MCF 10A (cell line): ENCODE results near the gene NUDT22. TPM values are rescaled to one million over a fixed set of nuclear protein-coding genes. Genes with fewer than 3 reads are reported as not detected.

Source experiments
- BruUV-seq: library from RNA; stranded (reverse); fragments of 400-500 nt; replicated peaks from 2 replicates; lab custom pipeline; 2021; lab: Mats Ljungman, UMichigan
- CTCF ChIA-PET: fragments of 300-600 bp; sonication (Branson Sonifier 250); formaldehyde crosslinking; extraction: SDS; loops from one replicate; lab custom pipeline; 2021; ENCODE audit warnings: antibody characterized with exemption, inconsistent platforms; lab: Yijun Ruan, JAX
- POLR2A ChIA-PET: fragments of 300-600, 350-650 bp; sonication (Branson Sonifier 250); formaldehyde crosslinking; extraction: SDS; loops from one replicate; lab custom pipeline; 2020; ENCODE audit warnings: antibody characterized with exemption, inconsistent platforms; lab: Yijun Ruan, JAX
- DNase-seq: peaks from one replicate; pipeline ENCODE4 v3.0.0-alpha.2; 2018; ENCODE audit not compliant: unreplicated experiment
- H3K27ac Mint-ChIP-seq: one replicate; pipeline ENCODE4 v1.8.0; 2022; ENCODE audit warnings: mild to moderate bottlenecking, low read depth, mixed read lengths; ENCODE audit not compliant: unreplicated experiment
- H3K27me3 Mint-ChIP-seq: one replicate; pipeline ENCODE4 v1.8.0; 2022; ENCODE audit warnings: mixed read lengths; ENCODE audit not compliant: insufficient read depth, unreplicated experiment
- H3K36me3 Mint-ChIP-seq: one replicate; pipeline ENCODE4 v1.8.0; 2022; ENCODE audit warnings: mild to moderate bottlenecking, moderate library complexity, mixed read lengths; ENCODE audit not compliant: insufficient read depth, unreplicated experiment
- H3K4me1 Mint-ChIP-seq: one replicate; pipeline ENCODE4 v1.8.0; 2022; ENCODE audit warnings: mixed read lengths; ENCODE audit not compliant: insufficient read depth, unreplicated experiment
- H3K4me3 Mint-ChIP-seq: one replicate; pipeline ENCODE4 v1.8.0; 2022; ENCODE audit warnings: mild to moderate bottlenecking, moderate library complexity, mixed read lengths; ENCODE audit not compliant: unreplicated experiment
- H3K9me3 Mint-ChIP-seq: one replicate; pipeline ENCODE4 v1.8.0; 2022; ENCODE audit warnings: mixed read lengths; ENCODE audit not compliant: unreplicated experiment
- intact Hi-C: fragments of 100-400 bp; cut with micrococcal nuclease; formaldehyde crosslinking; loops from 2 replicates; pipeline ENCODE4 v1.14.1; 2022
- total RNA-seq: library from RNA; stranded (reverse); gene quantifications from 2 replicates; pipeline ENCODE4 v1.2.3, GENCODE V29; 2022
- TF ChIP-seq, protein P1 (sequence below): fragments of 200-600 bp; IDR thresholded peaks from one replicate; pipeline ENCODE4 v1.8.0; 2022; ENCODE audit warnings: antibody characterized with exemption, mild to moderate bottlenecking; ENCODE audit not compliant: unreplicated experiment

The NUDT22 gene
- total RNA-seq, 1 experiment from 2014 or later: 51.0 TPM

DNA sequence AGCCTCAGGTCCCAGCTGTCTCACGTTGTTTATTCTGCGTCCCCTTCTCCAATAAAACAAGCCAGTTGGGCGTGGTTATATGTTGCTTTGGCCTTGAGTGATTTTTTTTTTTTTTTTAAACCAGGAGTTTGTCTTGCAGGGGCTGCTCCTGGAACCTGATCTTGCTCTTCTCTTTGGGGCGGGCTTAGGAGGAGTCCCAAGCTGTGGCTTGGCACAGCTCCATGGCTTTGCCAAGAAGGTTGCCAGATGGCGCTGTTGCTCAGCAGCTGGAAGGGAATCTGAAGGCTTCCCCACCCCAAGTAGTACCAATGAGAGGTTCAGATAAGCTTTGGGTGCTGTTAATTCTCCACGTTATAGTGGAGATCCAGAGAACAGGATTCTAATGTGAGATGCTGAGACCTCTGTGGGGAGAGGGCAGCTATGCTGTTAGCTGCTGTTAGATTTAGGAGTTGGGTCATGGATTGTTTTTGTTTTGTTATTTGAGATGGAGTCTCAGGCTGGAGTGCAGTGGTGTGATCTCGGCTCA lies 21.5 kb upstream of the NUDT22 start:
- H3K9me3 Mint-ChIP-seq: no peaks in the 10 kb centered on the region
- H3K4me3 Mint-ChIP-seq: no peak overlapping the region
- POLR2A ChIA-PET: interaction anchor here (0.5 to 2.3 kb wide), 17 partner anchors 10 to 187 kb away, joined by 3 to 11 read pairs (median 4); partner anchors contain the start of genes ESRRA, NUDT22, PPP1R14B and STIP1
- intact Hi-C loops: loop anchor here (1.0 to 5.0 kb wide), 3 partner anchors 48 to 97 kb away; partner anchors contain the start of gene PLCB3
- CTCF ChIA-PET: interaction anchor here (0.6 to 4.4 kb wide), 26 partner anchors 8 to 1391 kb away, joined by 3 to 51 read pairs (median 4); partner anchors contain the start of genes FKBP2, MACROD1, NUDT22 and STIP1
- TF ChIP-seq, protein P1, sequence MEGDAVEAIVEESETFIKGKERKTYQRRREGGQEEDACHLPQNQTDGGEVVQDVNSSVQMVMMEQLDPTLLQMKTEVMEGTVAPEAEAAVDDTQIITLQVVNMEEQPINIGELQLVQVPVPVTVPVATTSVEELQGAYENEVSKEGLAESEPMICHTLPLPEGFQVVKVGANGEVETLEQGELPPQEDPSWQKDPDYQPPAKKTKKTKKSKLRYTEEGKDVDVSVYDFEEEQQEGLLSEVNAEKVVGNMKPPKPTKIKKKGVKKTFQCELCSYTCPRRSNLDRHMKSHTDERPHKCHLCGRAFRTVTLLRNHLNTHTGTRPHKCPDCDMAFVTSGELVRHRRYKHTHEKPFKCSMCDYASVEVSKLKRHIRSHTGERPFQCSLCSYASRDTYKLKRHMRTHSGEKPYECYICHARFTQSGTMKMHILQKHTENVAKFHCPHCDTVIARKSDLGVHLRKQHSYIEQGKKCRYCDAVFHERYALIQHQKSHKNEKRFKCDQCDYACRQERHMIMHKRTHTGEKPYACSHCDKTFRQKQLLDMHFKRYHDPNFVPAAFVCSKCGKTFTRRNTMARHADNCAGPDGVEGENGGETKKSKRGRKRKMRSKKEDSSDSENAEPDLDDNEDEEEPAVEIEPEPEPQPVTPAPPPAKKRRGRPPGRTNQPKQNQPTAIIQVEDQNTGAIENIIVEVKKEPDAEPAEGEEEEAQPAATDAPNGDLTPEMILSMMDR: peak; percentile 83
- BruUV-seq: no TSS peak
- no peaks in the 10 kb centered on the region for H3K27me3 Mint-ChIP-seq
- H3K4me1 Mint-ChIP-seq: peaks cover 12% of the 10 kb centered on the region
- H3K36me3 Mint-ChIP-seq: peaks cover 71% of the 10 kb centered on the region
- DNase-seq: peak; percentile 96
- H3K27ac Mint-ChIP-seq: peak overlapping the region; percentile 37

DNA sequence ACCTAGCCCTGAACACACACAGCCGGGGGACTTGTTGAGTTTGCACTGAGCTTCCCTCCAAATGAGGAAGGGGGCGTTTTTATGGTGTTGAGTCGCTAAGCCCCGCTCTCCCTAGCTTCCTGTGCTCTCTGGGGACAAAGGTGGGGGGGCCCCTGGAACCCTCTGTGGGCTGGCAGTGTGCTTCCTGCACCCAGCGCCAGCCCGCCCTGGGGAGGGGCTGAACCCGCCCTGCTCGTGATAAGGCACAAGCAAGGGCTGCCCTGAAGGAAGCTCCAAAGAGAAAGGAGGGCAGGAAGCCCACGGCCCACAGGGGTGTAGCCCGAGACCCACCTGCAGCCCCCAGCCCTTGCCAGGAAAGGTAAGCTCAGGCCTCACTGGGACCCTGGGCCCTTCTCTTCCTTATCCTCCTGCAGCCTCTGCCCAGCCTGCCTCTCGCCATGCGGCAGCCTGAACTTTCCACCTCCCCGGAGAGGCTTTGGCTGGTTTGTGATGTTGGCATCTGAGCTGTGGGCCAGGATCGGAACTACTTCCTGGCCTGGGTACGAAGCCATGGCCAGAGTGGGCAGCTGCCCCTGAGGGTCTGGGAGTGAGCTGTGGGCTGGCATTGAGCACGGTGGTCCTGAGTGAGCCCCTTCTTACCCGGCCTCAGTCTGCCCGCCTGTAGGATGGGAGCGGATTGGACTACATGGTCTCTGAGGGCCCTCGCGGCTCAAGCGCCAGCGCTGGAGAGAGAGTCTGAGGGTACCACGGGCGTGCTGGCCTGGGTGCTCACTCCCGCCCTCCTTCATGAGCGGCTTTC lies 19.4 kb upstream of the NUDT22 start, which contains the start of gene FERMT3:
TSS of gene FERMT3 (plus strand) at position 265 of the 799 bp plus-strand sequence. CDS start 644 bp downstream, outside the sequence.
- intact Hi-C loops: no loop called here
- Mint-ChIP-seq H3K36me3 (peaks cover 50% of the 10 kb centered on the region), H3K4me3 (no peak within 1 kb of the TSS), H3K4me1 (peaks cover 12% of the 10 kb centered on the region), H3K27me3 (no peaks in the 10 kb centered on the region), H3K27ac (no peak within 1 kb of the TSS), H3K9me3 (no peaks in the 10 kb centered on the region)
- BruUV-seq: no TSS peak
- no peak for DNase-seq
- CTCF ChIA-PET: interaction anchor here (0.6 to 4.4 kb wide), 3 partner anchors 38 to 96 kb away, joined by 3 to 51 read pairs (median 5); no protein-coding TSS in a partner anchor
- POLR2A ChIA-PET: interaction anchor here (0.6 to 2.3 kb wide), 8 partner anchors 8 to 25 kb away, joined by 3 to 8 read pairs (median 4); partner anchors contain the start of genes NUDT22, STIP1 and TRPT1
- TF ChIP-seq, protein P1: no peak

DNA sequence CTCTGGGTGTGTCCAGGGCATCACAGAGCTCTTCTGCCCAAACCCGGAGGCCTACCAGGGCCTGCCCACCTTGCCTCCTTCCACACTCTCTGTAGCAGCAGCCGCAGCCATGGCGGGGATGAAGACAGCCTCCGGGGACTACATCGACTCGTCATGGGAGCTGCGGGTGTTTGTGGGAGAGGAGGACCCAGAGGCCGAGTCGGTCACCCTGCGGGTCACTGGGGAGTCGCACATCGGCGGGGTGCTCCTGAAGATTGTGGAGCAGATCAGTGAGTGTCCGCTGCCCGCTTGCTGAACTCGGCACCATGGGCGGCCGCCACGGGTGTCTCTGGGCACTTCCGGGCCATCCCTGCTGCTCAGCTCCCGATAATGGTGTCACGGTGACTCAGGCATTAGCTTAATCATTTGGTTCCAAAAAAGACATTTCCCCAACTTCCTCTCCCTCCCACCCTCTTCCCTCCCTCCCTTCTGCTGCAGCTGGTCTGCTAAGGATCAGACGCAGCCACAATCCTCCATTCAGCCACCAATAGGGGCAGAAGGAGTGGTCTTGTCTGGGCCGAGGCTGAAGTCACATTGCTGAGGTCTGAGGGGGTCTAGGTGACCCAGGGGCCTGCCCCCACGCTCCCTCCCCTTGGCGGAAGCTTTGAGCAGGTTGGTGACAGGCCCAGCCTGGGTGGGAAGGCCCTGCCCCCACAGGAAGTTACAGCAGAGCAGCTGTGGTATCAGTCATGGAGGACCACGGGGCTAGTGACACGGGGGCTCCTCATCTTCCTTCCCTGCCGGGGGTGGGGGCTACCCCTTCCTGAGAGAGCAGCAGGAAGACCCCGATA lies 18.6 kb upstream of the NUDT22 start:
- ChIA-PET POLR2A (interaction anchor here (0.5 to 1.4 kb wide), 7 partner anchors 12 to 427 kb away, joined by 3 to 7 read pairs (median 4); partner anchors contain the start of genes NUDT22, STIP1 and TRPT1), CTCF (interaction anchor here (0.6 to 4.4 kb wide), 3 partner anchors 17 to 95 kb away, joined by 3 to 51 read pairs (median 3); no protein-coding TSS in a partner anchor)
- Mint-ChIP-seq H3K4me3 (no peak overlapping the region), H3K36me3 (peaks cover 42% of the 10 kb centered on the region), H3K4me1 (peaks cover 12% of the 10 kb centered on the region), H3K27ac (no peak overlapping the region), H3K9me3 (no peaks in the 10 kb centered on the region), H3K27me3 (no peaks in the 10 kb centered on the region)
- no TSS peak for BruUV-seq
- DNase-seq: no peak
- intact Hi-C loops: no loop called here
- TF ChIP-seq, protein P1: no peak
